SH-SY5Y (cell line): ENCODE data around the gene RGL1.

Experiments
- GATA2 ChIP-seq: IDR thresholded peaks from 2 replicates; pipeline ENCODE4 v1.6.1; 2011; ENCODE audit warnings: mild to moderate bottlenecking, low read depth, low read length
- GATA3 ChIP-seq: IDR thresholded peaks from 2 replicates; pipeline ENCODE4 v1.6.1; 2011; ENCODE audit warnings: low read depth, mild to moderate bottlenecking, low read length, moderate library complexity

DNA sequence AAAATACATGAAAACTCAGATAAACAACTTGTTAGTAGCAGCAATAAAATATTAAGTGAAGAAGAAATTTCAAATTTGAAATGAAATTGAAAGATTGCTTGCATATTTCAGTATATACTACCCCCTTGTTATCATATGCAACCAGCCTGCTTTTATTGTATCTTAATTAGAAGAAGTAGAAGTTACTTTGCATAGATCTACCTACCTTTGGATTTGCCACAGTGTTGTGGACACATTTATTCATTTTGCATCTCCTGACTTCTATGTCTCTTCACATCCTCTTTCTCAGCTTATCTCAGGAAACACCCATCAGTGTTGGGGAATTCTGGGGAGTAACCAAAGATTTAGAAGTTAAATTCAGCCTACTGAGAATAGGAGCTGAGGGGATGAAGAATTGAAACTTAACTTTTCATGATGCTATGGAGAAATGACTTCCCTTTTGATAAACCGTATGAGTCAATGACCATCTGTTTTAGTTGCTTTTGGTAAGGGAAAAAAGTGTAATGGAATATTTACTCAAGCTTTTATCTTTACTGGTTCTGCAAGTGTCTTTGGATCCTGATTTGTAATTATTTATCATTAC, 96.9 kb downstream of the RGL1 start:
- TF ChIP-seq GATA2, result no peak
- TF ChIP-seq GATA3, result no peak
